ENCODE results near the gene RPS6KA4. TPM values are rescaled to one million over a fixed set of nuclear protein-coding genes. Genes with fewer than 3 reads are reported as not detected.

RPS6KA4 gene
- total RNA-seq, 1 donor from 2014 or later: 12.7 TPM

DNA sequence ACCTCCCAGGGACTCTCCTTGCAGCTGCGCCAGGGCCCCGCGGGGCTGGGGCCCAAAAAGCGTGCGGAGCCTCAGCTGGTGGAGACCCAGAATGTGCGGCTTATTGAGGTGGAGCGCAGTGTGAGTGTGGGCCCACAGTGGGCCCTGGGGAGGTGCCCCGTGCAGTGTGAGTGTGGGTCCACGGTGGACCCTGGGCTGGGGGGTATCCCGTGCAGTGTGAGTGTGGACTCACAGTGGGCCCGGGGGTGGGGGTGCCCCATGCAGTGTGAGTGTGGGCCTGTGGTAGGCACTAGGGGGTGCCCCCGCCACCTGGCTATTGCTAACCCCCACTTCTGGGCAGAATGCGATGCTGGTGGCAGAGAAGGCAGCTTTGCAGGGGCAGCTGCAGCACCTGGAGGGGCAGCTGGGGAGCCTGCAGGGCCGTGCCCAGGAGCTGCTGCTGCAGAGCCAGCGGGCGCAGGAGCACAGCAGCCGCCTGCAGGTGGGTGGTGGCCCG is 7.8 kb upstream of the RPS6KA4 start:
- no peaks in the 10 kb centered on the region for H4K20me1 ChIP-seq (ENCODE audit: low read depth)
- Mint-ChIP-seq H3K4me1 (peaks cover 31% of the 10 kb centered on the region), H3K27ac (no peak overlapping the region), H3K4me3 (no peak overlapping the region), H3K36me3 (no peaks in the 10 kb centered on the region), H3K9me3 (no peaks in the 10 kb centered on the region), H3K27me3 (ENCODE audit: insufficient read depth, low read depth) (peaks cover 6% of the 10 kb centered on the region)
- H3K36me3 ChIP-seq: no peaks in the 10 kb centered on the region
- no peak overlapping the region for H3K9ac ChIP-seq
- H3F3A ChIP-seq (ENCODE audit: low read depth): peaks cover 14% of the 10 kb centered on the region
- peaks cover 14% of the 10 kb centered on the region for H3K4me1 ChIP-seq
- no peaks in the 10 kb centered on the region for H3K27me3 ChIP-seq
- H3K9me3 ChIP-seq (ENCODE audit: low read depth): no peaks in the 10 kb centered on the region
- H3K4me2 ChIP-seq: no peak overlapping the region
- TF ChIP-seq CTCF (IDR thresholded peaks at IDR 0.05) (no peak), EZH2phosphoT487 (IDR thresholded peaks at IDR 0.05) (no peak), EZH2 (IDR thresholded peaks at IDR 0.05) (no peak)
- no peak overlapping the region for H3K27ac ChIP-seq
- H3K4me3 ChIP-seq: no peak overlapping the region
- no peak for DNase-seq (ENCODE audit: low spot score)
- H2AFZ ChIP-seq (replicated peaks): no peak overlapping the region
- H3K79me2 ChIP-seq (ENCODE audit: low read depth): no peaks in the 10 kb centered on the region

GRCh38 chr11:64352099-64352994 is 6.6 kb upstream of the RPS6KA4 start:
- no peaks in the 10 kb centered on the region for H4K20me1 ChIP-seq (ENCODE audit: low read depth)
- H3K27me3 Mint-ChIP-seq (ENCODE audit: insufficient read depth, low read depth): peaks cover 6% of the 10 kb centered on the region
- H3F3A ChIP-seq (ENCODE audit: low read depth): peaks cover 22% of the 10 kb centered on the region
- H3K79me2 ChIP-seq (ENCODE audit: low read depth): no peaks in the 10 kb centered on the region
- peaks cover 20% of the 10 kb centered on the region for H3K4me1 ChIP-seq
- H3K9me3 ChIP-seq (ENCODE audit: low read depth): no peaks in the 10 kb centered on the region
- no peak for TF ChIP-seq CTCF (IDR thresholded peaks at IDR 0.05)
- TF ChIP-seq EZH2 (IDR thresholded peaks at IDR 0.05): no peak
- TF ChIP-seq EZH2phosphoT487 (IDR thresholded peaks at IDR 0.05): no peak
- no peak overlapping the region for H3K27ac Mint-ChIP-seq
- no peak overlapping the region for H3K27ac ChIP-seq
- no peak overlapping the region for H3K4me3 ChIP-seq
- no peaks in the 10 kb centered on the region for H3K9me3 Mint-ChIP-seq
- peaks cover 33% of the 10 kb centered on the region for H3K4me1 Mint-ChIP-seq
- H3K36me3 Mint-ChIP-seq: no peaks in the 10 kb centered on the region
- no peak overlapping the region for H3K9ac ChIP-seq
- H3K27me3 ChIP-seq: no peaks in the 10 kb centered on the region
- H3K36me3 ChIP-seq: no peaks in the 10 kb centered on the region
- no peak for DNase-seq (ENCODE audit: low spot score)
- no peak overlapping the region for H3K4me2 ChIP-seq
- H3K4me3 Mint-ChIP-seq: no peak overlapping the region
- no peak overlapping the region for H2AFZ ChIP-seq (replicated peaks)

DNA sequence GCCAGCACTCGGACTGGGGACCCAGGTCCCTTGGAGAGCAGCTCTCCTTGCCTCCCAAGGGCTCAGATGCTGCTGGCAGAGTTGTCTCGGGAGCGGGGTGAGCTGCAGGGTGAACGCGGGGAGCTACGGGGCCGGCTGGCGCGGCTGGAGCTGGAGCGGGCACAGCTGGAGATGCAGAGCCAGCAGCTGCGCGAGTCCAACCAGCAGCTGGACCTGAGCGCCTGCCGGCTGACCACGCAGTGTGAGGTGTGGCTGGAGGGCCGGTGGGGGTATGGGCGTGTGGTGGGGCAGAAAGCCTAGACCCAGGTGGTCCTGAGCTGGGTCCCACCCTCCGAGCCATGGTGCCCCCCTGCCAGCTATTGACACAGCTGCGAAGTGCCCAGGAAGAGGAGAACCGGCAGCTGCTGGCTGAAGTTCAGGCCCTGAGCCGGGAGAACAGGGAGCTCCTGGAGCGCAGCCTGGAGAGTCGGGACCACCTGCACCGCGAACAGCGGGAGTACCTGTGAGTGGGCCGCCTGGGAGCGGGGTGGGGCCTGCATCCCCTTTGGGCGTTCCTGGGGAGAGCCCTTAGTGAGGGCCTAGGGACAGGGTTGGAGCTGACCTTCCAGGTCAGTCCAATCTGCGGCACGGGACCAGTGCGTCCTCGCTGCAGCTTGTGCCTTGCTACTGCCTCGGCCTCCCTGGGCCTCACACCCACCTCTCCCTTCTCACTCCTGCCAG is 5.8 kb upstream of the RPS6KA4 start:
- Histone ChIP-seq H4K20me1 (ENCODE audit: low read depth) (no peaks in the 10 kb centered on the region), H3K36me3 (no peaks in the 10 kb centered on the region), H3K4me2 (no peak overlapping the region), H3F3A (ENCODE audit: low read depth) (peaks cover 22% of the 10 kb centered on the region), H3K9me3 (ENCODE audit: low read depth) (no peaks in the 10 kb centered on the region), H3K4me1 (peaks cover 22% of the 10 kb centered on the region), H3K4me3 (no peak overlapping the region), H3K79me2 (ENCODE audit: low read depth) (no peaks in the 10 kb centered on the region), H3K9ac (no peak overlapping the region), H2AFZ (replicated peaks) (no peak overlapping the region), H3K27me3 (no peaks in the 10 kb centered on the region), H3K27ac (no peak overlapping the region)
- Mint-ChIP-seq H3K27me3 (ENCODE audit: insufficient read depth, low read depth) (peaks cover 7% of the 10 kb centered on the region), H3K4me3 (no peak overlapping the region), H3K9me3 (no peaks in the 10 kb centered on the region), H3K36me3 (no peaks in the 10 kb centered on the region), H3K4me1 (peaks cover 32% of the 10 kb centered on the region), H3K27ac (no peak overlapping the region)
- DNase-seq (ENCODE audit: low spot score): no peak
- TF ChIP-seq EZH2 (IDR thresholded peaks at IDR 0.05) (no peak), EZH2phosphoT487 (IDR thresholded peaks at IDR 0.05) (no peak), CTCF (IDR thresholded peaks at IDR 0.05) (no peak)
